GM12878 (cell line): ENCODE data around the gene TDRD7. TPM values are rescaled to one million over a fixed set of nuclear protein-coding genes. Genes with fewer than 3 reads are reported as not detected.
"Not testable (repeated sequence)": the region's sequence is repeated elsewhere in the genome, so short reads cannot be mapped to it uniquely, and the experiment has no call there.

Experiments
- ATAC-seq: fragments of 200-7000 bp; cut with Tn5 transposase; 3 replicates; pipeline ENCODE4 v1.9.1; 2020; ENCODE audit warnings: mild to moderate bottlenecking, moderate library complexity
- BruUV-seq: library from RNA; stranded (reverse); fragments of 400-500 nt; replicated peaks from 2 replicates; lab custom pipeline; 2021; lab: Mats Ljungman, UMichigan
- CTCF ChIA-PET: fragments of 300-600 bp; sonication (Branson Sonifier 250); formaldehyde crosslinking; extraction: SDS; loops from one replicate; lab custom pipeline; 2021; ENCODE audit warnings: inconsistent platforms; lab: Yijun Ruan, JAX
- POLR2A ChIA-PET: fragments of 350-600 bp; formaldehyde crosslinking; extraction: SDS; loops from one replicate; lab custom pipeline; 2021; ENCODE audit warnings: inconsistent platforms; lab: Charles Lee
- RAD21 ChIA-PET: fragments of 300-600 bp; sonication (Branson Sonifier 250); formaldehyde crosslinking; loops from one replicate; lab custom pipeline; 2023; ENCODE audit warnings: antibody characterized with exemption; ENCODE audit not compliant: unreplicated experiment; lab: Charles Lee
- SMC1A ChIA-PET: fragments of 300-600 bp; sonication (Branson Sonifier 250); formaldehyde crosslinking; loops from one replicate; lab custom pipeline; 2023; ENCODE audit not compliant: unreplicated experiment, uncharacterized antibody; lab: Charles Lee
- DNase-seq: peaks from one replicate; pipeline ENCODE4 v3.0.0-alpha.2; 2011; ENCODE audit warnings: low read depth, low spot score
- FAIRE-seq: peaks from 3 replicates; lab custom pipeline; 2011; peaks lifted over from hg19 to GRCh38; lab: Jason Lieb, UNC
- H2AFZ ChIP-seq: 2 replicates; pipeline ENCODE4 v1.6.0; 2011; ENCODE audit warnings: low read depth, low read length, control low read depth; ENCODE audit not compliant: control insufficient read depth
- H3K27ac ChIP-seq: 2 replicates; pipeline ENCODE4 v1.5.1; 2011; ENCODE audit warnings: control low read depth; ENCODE audit not compliant: control insufficient read depth, insufficient read depth
- H3K27me3 ChIP-seq, 2 experiments: replicated peaks in 1 of 2; 2 replicates each; pipeline versions ENCODE4 v1.6.0 to v1.6.1; 2011; ENCODE audit warnings: low read length in 1 of 2; ENCODE audit not compliant: control insufficient read depth in 2 of 2, insufficient read depth in 2 of 2
- H3K36me3 ChIP-seq, 2 experiments: 2 replicates each; pipeline ENCODE4 v1.5.1; 2011; ENCODE audit warnings: low read length in 1 of 2; ENCODE audit not compliant: control insufficient read depth in 2 of 2, insufficient read depth in 2 of 2
- H3K4me1 ChIP-seq: 2 replicates; pipeline ENCODE4 v1.6.1; 2011; ENCODE audit warnings: mild to moderate bottlenecking, low read length, moderate library complexity, mixed read lengths; ENCODE audit not compliant: control insufficient read depth, insufficient read depth
- H3K4me2 ChIP-seq: 2 replicates; pipeline ENCODE4 v1.6.0; 2011; ENCODE audit warnings: control low read depth; ENCODE audit not compliant: control insufficient read depth, insufficient read depth
- H3K4me3 ChIP-seq: fragments of 200-600 bp; sonication (generic); 2 replicates; pipeline ENCODE4 v1.5.1; 2016
- H3K79me2 ChIP-seq: 2 replicates; pipeline ENCODE4 v1.6.0; 2011; ENCODE audit warnings: low read length; ENCODE audit not compliant: control insufficient read depth, insufficient read depth
- H3K9ac ChIP-seq: 2 replicates; pipeline ENCODE4 v1.8.0; 2011; ENCODE audit warnings: low read length, control low read depth, mixed read lengths; ENCODE audit not compliant: control insufficient read depth, insufficient read depth
- H3K9me3 ChIP-seq: replicated peaks from 3 replicates; pipeline ENCODE4 v1.5.1; 2011; ENCODE audit warnings: mild to moderate bottlenecking, low read length; ENCODE audit not compliant: control insufficient read depth, insufficient read depth
- H4K20me1 ChIP-seq: 2 replicates; pipeline ENCODE4 v1.6.0; 2011; ENCODE audit not compliant: control insufficient read depth, insufficient read depth
- BACH1 ChIP-seq: fragments of 450-650 bp; IDR thresholded peaks from 2 replicates; pipeline ENCODE4 v1.6.1; 2017; ENCODE audit warnings: mild to moderate bottlenecking, borderline replicate concordance
- BCL11A ChIP-seq: IDR thresholded peaks from 2 replicates; pipeline ENCODE4 v1.6.1; 2011; ENCODE audit warnings: low read depth, low read length
- EZH2 ChIP-seq: IDR thresholded peaks from 2 replicates; pipeline ENCODE4 v1.6.1; 2012; ENCODE audit warnings: low read depth, mild to moderate bottlenecking, control low read depth, inconsistent platforms, low read length, borderline replicate concordance; ENCODE audit not compliant: control insufficient read depth
- FOS ChIP-seq: IDR thresholded peaks from 3 replicates; pipeline ENCODE4 v1.6.1; 2011; ENCODE audit warnings: borderline replicate concordance; ENCODE audit not compliant: insufficient read length; ENCODE audit errors: extremely low read depth
- NKRF ChIP-seq: fragments of 450-650 bp; conservative IDR thresholded peaks from 2 replicates; pipeline ENCODE4 v1.6.1; 2017; ENCODE audit warnings: mild to moderate bottlenecking, moderate library complexity
- SREBF2 ChIP-seq: IDR thresholded peaks from 2 replicates; pipeline ENCODE4 v1.6.1; 2012; ENCODE audit warnings: mild to moderate bottlenecking, low read length
- ZBTB4 ChIP-seq: fragments of 450-650 bp; formaldehyde crosslinking; IDR thresholded peaks from 2 replicates; pipeline ENCODE4 v1.4.0; 2022; ENCODE audit warnings: mild to moderate bottlenecking, moderate library complexity
- ZNF217 ChIP-seq: fragments of 450-650 bp; IDR thresholded peaks from 2 replicates; pipeline ENCODE4 v1.6.1; 2017; ENCODE audit warnings: antibody characterized with exemption, mild to moderate bottlenecking
- ZNF384 ChIP-seq: IDR thresholded peaks from 2 replicates; pipeline ENCODE4 v1.6.1; 2012; ENCODE audit warnings: low read depth, mild to moderate bottlenecking, low read length, improper control_type of control experiment, borderline replicate concordance
- WGBS: methylation state at CpG from one replicate; pipeline ENCODE4 v1.1.6; 2016; ENCODE audit warnings: low lambda C conversion rate; ENCODE audit not compliant: insufficient replicate concordance, insufficient coverage; ENCODE audit errors: missing lambda C conversion rate; 5-methylcytosine and 5-hydroxymethylcytosine counted together
- in situ Hi-C: fragments of 300-500 bp; cut with MboI; formaldehyde crosslinking; loops from 9 replicates; pipeline ENCODE4 v1.14.3; 2018; ENCODE audit warnings: mixed read lengths
- intact Hi-C: fragments of 100-400 bp; cut with micrococcal nuclease; formaldehyde crosslinking; loops from one replicate; pipeline ENCODE4 v1.14.2; 2022; ENCODE audit not compliant: unreplicated experiment
- polyA plus RNA-seq, 11 experiments: library from polyadenylated mRNA; depleted of rRNA in 4 of 11; unstranded in 6 of 11; stranded (reverse) in 5 of 11; fragments of >200 nt; fragmentation: Nextera tagmentation in 4 of 11; fragmentation: Illumina TruSeq in 1 of 11; extraction: Ambion mirVana in 4 of 11; extraction: Trizol in 1 of 11; gene quantifications; 1 replicate in 1 of 11; 2 replicates in 10 of 11; pipeline versions ENCODE4 v1.2.1 to v1.2.3, GENCODE V29; 2011 to 2016; ENCODE audit warnings: inconsistent platforms in 2 of 11, missing spikeins in 2 of 11, low read depth in 1 of 11
- total RNA-seq, 4 experiments: library from RNA; depleted of rRNA in 3 of 4; stranded (reverse); fragments of >200 nt in 3 of 4; fragmentation: Illumina TruSeq in 1 of 4; extraction: Trizol in 1 of 4; gene quantifications; 2 replicates each; pipeline versions ENCODE4 v1.2.1 to v1.2.3, GENCODE V29; 2013 to 2021

The TDRD7 gene
- total and polyA plus RNA-seq, 10 of the 15 experiments (the other 5 are each of a cell fraction or from before 2014, with no cell fraction given): 5.7 to 26.4 (median 16.2) TPM

- DNase-seq, H3K27me3 ChIP-seq, H3K9me3 ChIP-seq, ATAC-seq, H2AFZ ChIP-seq, POLR2A ChIA-PET, FAIRE-seq, in situ Hi-C loops, BruUV-seq, H3K4me3 ChIP-seq, H4K20me1 ChIP-seq, H3K4me2 ChIP-seq, SMC1A ChIA-PET, H3K9ac ChIP-seq, intact Hi-C loops, H3K27ac ChIP-seq, H3K36me3 ChIP-seq: not testable (repeated sequence)
- peaks cover 21% of the 10 kb centered on the region for H3K4me1 ChIP-seq
- peaks cover 21% of the 10 kb centered on the region for H3K79me2 ChIP-seq
- 67% methylated on average over 4 of the region's 5 CpGs for WGBS
- ChIA-PET RAD21 (interaction anchor here (6.0 kb wide), 1 partner anchor 99 kb away, joined by 106 read pairs; no protein-coding TSS in a partner anchor), CTCF (interaction anchor here (6.4 to 8.9 kb wide), 2 partner anchors 28 to 99 kb away, joined by 135 to 247 read pairs; no protein-coding TSS in a partner anchor)
Measured at GRCh38 chr9:97498846-97499245, 87.0 kb downstream of the TDRD7 start.

- H3K36me3 ChIP-seq: no peaks in the 10 kb centered on the region
- peaks cover 24% of the 10 kb centered on the region for H3K4me1 ChIP-seq
- no peaks in the 10 kb centered on the region for H3K9me3 ChIP-seq
- no TSS peak for BruUV-seq
- peak; percentile 80 for FAIRE-seq
- POLR2A ChIA-PET: interaction anchor here (0.7 to 5.0 kb wide), 9 partner anchors 9 to 133 kb away, joined by 3 to 35 read pairs (median 8); partner anchors contain the start of genes NCBP1 and TSTD2
- in situ Hi-C loops (loop anchor here (10.0 kb wide), 1 partner anchor 1085 kb away; the partner anchor contains the start of gene ZNF367), intact Hi-C loops (loop anchor here (2.0 to 10.0 kb wide), 3 partner anchors 31 to 95 kb away; partner anchors contain the start of gene TDRD7)
- CTCF ChIA-PET: interaction anchor here (0.9 to 8.9 kb wide), 16 partner anchors 10 to 146 kb away, joined by 3 to 247 read pairs (median 6); partner anchors contain the start of gene TDRD7
- RAD21 ChIA-PET: interaction anchor here (0.7 to 6.1 kb wide), 13 partner anchors 9 to 644 kb away, joined by 3 to 144 read pairs (median 21); partner anchors contain the start of genes NCBP1, TDRD7 and TSTD2
- H3K27me3 ChIP-seq: no peaks in the 10 kb centered on the region
- H4K20me1 ChIP-seq: no peaks in the 10 kb centered on the region
- H3K4me3 ChIP-seq: no peak overlapping the region
- WGBS: 22% methylated on average over 5 of the region's 5 CpGs
- H3K9ac ChIP-seq: no peak overlapping the region
- peak overlapping the region; percentile 39; the same call in 1 of the 2 replicates for H3K27ac ChIP-seq
- peak overlapping the region; percentile 47 for H3K4me2 ChIP-seq
- H3K79me2 ChIP-seq: peaks cover 33% of the 10 kb centered on the region
- no peak for DNase-seq
- SMC1A ChIA-PET: interaction anchor here (1.1 to 8.6 kb wide), 12 partner anchors 11 to 116 kb away, joined by 3 to 144 read pairs (median 16); no protein-coding TSS in a partner anchor
- no peak for ATAC-seq
- H2AFZ ChIP-seq: peak overlapping the region; percentile 39
- TF ChIP-seq SREBF2 (no peak), BCL11A (peak; percentile 30; the same call in 1 of the 2 replicates), NKRF (no peak), BACH1 (no peak), EZH2 (no peak), ZNF217 (no peak), ZNF384 (0 out of 2 replicates have a peak, but pooled peaks have one; percentile 16), ZBTB4 (CRISPR knock-in tag) (no peak), FOS (no peak)
Measured at GRCh38 chr9:97500263-97500662, 88.4 kb downstream of the TDRD7 start.
